Measurements from ENCODE around the gene RNF151.

DNA sequence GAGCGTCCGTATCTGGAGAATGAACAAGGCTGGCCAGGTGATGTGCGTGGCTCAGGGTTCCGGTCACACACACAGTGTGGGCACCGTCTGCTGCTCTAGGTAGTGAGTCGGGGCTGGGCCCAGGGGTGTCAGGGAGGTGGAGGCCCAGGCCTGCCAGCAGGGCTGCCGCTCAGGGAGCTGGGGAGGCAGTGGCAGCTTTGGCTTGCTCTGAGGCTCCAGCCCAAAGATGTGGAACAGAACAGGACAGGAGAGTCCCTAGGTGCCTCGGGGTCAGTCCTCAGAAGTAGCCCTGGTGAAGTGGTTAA is 9.5 kb downstream of the RNF151 start:
- TF ChIP-seq, protein P1, sequence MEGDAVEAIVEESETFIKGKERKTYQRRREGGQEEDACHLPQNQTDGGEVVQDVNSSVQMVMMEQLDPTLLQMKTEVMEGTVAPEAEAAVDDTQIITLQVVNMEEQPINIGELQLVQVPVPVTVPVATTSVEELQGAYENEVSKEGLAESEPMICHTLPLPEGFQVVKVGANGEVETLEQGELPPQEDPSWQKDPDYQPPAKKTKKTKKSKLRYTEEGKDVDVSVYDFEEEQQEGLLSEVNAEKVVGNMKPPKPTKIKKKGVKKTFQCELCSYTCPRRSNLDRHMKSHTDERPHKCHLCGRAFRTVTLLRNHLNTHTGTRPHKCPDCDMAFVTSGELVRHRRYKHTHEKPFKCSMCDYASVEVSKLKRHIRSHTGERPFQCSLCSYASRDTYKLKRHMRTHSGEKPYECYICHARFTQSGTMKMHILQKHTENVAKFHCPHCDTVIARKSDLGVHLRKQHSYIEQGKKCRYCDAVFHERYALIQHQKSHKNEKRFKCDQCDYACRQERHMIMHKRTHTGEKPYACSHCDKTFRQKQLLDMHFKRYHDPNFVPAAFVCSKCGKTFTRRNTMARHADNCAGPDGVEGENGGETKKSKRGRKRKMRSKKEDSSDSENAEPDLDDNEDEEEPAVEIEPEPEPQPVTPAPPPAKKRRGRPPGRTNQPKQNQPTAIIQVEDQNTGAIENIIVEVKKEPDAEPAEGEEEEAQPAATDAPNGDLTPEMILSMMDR (conservative IDR thresholded peaks at IDR 0.05): no peak
- TF ChIP-seq ZFX (IDR thresholded peaks at IDR 0.05): no peak
